Hematopoietic multipotent progenitor cell treated with erythropoietin and hydrocortisone succinate and interleukin-3 and kit ligand, for 6 days (in vitro differentiated cells): ENCODE measurements around the gene PLPPR5.
"Not testable (repeated sequence)": the region's sequence is repeated elsewhere in the genome, so short reads cannot be mapped to it uniquely, and the experiment has no call there.

Source experiments
- DNase-seq: peaks from one replicate; pipeline ENCODE4 v3.0.0-alpha.2; 2015

Gene PLPPR5, protein sequence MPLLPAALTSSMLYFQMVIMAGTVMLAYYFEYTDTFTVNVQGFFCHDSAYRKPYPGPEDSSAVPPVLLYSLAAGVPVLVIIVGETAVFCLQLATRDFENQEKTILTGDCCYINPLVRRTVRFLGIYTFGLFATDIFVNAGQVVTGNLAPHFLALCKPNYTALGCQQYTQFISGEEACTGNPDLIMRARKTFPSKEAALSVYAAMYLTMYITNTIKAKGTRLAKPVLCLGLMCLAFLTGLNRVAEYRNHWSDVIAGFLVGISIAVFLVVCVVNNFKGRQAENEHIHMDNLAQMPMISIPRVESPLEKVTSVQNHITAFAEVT

DNA sequence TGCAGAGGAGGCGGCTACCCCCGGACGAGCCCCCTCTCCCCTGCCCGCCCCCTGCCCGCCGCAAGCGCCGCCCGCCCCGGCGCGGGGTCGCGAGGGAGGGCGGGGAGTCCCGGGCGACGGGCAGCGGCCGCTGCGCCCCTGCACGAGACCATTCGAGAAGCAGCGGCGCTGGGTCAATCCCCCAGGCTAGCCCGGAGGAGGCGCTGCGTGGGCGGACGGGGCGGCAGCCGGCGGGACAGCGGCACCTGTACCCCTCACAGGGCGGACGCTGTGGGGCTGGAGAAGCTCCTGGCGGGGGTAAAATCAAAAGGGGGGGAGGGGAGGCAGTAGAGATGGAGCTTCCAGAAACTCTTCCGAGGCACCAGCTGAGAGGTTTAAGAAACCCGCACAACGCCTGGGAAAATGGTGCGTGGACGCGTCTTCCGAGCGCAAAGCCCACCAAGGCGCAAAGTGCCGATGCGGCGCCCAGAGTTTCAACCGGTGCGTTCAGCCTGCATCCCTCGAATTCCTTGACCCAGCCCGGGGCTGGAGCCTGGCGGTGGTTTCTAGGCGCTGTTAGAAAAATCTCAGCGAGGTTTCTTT is at the start of gene PLPPR5:
Gene PLPPR5 (minus strand): TSS at position 1 of the 582 bp plus-strand sequence. CDS start 190 bp downstream, outside the sequence.
- DNase-seq = no peak

DNA sequence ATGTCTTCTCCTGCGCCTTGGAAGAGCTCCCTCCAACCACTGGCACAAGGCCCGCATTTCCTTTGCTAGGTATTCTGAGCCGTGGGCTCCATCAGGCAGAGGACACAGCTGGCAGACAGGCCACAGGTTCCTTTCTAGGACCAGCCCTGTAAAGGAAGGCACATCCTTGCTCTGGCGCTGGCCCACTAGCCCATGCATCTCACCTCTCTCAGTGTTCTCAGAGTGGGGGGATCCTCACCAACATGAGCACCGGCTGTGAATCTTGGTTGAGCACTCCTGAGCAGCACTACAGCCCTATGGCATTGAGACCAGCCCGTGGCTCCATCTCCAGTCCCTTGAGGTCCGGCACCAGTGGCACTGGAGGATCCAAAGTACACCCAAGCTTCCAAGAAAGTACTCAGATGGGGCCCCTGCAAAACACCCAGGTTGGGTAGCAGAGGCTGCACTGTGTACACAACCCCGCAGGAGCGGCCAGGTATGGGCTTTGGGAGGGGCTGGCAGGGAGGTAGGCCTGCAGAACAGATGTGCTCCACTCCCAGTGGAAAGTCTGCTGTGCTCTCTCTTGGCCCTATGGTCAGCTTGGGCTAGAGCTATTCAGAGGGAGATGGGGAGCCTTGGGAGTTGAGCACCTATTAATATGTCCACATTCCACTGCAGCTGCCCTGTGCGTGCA is 47.1 kb upstream of the PLPPR5 start:
- no peak for DNase-seq

DNA sequence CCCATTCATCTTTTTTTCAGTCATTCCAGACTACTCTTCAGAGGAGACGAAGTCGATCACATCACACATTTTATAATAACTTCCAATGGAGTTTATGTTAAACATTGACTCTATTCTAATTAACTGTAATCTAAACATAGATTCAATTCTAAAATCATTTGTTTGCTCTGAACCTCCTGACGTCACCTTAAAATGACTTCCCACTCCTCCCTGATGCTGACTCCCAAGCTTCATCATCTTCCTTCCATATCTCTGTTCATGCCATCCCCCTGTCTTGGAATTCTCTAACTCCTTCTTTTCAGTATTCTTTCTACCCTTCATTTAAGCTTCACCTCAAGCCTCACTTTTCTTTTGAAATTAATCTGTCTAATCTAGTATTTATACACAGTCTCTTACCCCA is 45.1 kb upstream of the PLPPR5 start:
- DNase-seq = no peak

DNA sequence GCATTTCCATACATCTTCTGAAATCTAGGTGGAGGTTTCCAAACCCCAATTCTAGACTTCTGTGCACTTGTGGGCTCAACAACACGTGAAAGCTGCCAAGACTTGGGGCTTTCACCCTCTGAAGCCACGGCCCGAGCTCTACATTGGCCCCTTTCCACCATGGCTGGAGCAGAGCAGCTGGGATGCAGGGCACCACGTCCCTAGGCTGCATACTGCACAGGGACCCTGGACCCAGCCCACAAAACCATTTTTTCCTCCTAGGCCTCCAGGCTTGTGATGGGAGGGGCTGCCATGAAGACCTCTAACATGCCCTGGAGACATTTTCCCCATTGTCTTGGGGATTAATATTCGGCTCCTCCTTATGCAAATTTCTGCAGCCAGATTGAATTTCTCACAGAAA is 32.1 kb upstream of the PLPPR5 start:
- DNase-seq = not testable (repeated sequence)

DNA sequence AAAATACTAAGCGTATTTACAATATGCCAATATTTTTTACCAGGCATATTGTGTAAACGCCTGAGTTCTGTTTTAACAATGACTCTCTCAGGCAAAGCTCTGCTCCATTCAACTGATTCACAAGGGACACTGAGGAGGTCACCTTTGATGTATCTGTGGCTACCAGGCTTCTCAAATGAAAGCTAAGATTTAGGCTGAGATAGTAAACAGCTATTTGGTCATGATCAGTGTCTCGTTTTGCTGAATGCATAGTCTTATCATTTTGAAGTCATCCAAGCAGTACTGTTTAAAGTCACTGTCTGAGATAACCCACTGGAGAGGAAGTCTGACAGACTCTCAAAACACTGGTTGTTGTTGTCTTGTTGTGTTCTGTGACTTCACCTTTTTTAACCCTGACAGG is 13.7 kb upstream of the PLPPR5 start:
- DNase-seq = no peak

DNA sequence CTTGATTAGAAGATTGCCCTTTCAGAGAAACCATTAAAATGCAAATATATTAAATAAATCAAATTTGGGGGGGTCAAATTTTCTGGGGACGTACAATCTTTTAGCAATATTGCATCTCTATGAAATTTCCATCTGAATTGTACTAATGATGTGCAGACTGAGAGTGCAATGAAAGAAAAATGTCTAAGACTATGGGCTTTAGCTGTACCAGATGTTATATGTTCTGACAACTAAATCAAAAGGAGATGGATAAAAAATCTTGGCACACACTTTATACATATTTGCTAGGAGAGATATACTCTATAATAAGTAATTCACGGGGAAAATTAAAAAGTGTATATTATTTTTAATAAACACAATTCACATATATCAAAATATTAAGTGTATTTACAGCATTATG is 13.0 kb upstream of the PLPPR5 start:
- no peak for DNase-seq

DNA sequence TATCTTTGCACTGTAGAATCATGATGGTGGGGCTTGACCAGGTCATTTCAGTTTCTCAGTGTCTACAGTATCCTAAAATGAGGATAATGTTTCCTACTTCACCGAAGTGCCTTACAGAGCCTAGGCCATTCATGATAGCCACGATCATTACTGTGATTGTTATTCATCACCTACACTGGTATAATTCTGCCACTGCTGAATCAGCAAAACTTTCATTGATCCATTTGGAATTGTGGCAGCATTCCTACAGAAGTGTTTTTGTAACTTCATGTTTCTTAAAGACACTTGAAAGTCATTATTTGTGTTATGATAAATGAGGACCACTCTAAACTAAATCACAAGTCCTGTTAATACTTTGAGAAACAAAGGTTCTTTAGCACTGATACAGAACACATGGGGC is 6.0 kb upstream of the PLPPR5 start:
- DNase-seq = no peak

DNA sequence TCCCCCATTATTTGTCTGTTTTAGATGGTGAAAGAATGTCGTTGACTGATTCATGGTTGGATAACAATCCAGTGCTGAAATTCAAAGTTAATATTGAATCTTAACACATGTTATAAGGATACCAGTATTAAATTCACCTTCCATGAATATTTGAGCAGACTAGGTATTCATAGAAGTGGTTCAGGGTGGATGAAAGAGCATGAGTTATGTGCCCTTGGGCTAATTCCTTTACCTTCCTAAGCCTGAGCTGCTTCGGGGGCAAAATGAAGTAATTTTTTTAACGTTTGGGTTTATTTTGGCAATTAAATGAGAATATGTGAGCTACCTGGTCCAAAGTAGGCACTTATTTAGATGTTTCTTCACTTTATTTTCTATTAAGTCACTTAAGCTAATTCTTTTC is 2.7 kb upstream of the PLPPR5 start:
- DNase-seq = no peak

DNA sequence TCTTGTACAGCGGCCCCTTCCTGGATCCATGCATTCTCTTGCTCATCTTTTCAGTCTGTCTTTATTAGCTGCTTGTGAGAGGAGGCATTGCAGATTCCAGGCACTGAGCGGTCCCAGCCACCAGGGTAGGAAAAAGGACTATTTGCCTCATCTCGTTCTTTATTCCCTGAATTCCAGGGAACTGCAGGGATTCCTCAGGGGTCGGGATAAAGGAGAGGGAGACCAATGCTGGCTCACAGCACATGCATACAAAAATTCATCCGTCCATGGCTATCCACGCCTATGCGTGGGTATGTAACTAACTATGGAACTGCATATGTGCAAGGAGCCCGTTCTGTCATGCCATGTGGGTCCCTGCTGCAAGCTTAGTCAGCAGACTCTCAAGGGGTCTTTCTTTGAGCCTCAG is 879 bp upstream of the PLPPR5 start:
- DNase-seq = no peak

DNA sequence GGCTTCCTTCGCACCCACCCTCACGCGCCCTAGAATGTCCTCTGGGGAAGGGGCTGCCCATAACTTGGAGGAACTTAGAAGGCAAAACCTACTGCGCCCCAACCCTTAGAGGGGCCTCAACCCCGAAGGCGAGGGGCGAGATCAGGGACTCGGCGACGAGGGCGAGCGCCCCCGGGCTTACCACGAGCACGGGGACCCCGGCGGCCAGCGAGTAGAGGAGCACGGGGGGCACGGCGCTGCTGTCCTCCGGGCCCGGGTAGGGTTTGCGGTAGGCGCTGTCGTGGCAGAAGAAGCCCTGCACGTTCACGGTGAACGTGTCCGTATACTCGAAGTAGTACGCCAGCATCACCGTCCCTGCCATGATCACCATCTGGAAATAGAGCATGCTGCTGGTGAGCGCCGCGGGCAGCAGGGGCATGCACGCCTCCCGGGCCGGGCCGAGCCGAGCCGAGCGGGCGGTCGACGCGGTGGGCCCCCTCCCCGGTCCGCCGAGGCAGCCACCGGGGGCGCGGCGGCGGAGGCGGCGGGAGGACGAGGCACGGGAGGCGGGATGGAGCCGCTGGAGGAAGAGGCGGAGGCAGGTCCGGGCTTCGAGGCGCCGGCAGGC is 304 bp downstream of the PLPPR5 start:
- DNase-seq = peak; percentile 7

DNA sequence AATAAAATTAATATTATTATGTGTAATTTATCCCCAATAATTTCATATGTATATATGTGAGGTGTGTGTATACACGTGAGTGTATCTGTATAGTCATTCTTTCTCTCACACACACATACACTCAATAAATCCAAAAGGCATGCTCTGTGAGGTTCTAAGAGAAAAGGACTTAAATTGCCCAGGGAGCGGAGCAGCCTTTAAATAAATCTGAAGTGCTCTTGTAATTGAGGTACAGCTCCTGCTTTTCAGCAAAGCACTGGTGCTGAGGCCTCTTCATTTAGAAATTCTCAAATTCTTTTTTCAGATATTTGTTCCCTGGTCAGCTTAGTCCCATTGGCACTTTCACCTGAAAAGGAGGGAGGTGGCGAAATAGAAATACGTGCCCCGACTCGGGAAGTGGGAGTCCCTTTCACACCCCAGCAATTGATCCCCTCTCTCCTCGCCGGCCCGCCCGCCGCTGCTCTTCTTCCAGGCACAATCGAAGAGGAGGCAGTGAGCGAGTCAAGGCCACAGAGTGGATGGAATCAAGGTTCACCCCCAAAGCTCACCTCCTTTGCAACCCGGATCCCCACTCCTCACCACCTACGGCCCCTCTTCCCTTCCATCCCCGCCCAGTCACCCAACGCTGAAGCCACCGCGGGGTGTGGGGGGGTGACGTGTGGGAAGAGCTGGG is 944 bp downstream of the PLPPR5 start:
- no peak for DNase-seq

DNA sequence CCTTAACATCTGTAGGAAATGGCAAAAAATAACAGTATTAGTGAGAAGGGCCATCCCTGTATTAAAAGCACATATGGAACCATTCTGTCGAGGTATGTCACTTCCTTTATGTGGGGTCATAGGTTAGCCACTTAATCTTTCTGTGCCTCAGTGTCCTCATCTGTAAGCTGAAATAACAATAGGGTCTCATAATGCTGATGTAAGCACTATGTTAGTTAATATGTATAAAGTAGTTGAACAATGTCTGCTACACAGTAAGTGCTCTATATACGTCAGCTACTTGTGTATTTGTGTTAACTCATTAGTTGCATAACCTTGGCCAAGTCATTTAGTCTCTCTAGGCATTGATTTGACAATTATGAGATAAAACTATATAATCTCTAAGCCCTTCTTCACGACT is 11.8 kb downstream of the PLPPR5 start:
- DNase-seq = no peak

DNA sequence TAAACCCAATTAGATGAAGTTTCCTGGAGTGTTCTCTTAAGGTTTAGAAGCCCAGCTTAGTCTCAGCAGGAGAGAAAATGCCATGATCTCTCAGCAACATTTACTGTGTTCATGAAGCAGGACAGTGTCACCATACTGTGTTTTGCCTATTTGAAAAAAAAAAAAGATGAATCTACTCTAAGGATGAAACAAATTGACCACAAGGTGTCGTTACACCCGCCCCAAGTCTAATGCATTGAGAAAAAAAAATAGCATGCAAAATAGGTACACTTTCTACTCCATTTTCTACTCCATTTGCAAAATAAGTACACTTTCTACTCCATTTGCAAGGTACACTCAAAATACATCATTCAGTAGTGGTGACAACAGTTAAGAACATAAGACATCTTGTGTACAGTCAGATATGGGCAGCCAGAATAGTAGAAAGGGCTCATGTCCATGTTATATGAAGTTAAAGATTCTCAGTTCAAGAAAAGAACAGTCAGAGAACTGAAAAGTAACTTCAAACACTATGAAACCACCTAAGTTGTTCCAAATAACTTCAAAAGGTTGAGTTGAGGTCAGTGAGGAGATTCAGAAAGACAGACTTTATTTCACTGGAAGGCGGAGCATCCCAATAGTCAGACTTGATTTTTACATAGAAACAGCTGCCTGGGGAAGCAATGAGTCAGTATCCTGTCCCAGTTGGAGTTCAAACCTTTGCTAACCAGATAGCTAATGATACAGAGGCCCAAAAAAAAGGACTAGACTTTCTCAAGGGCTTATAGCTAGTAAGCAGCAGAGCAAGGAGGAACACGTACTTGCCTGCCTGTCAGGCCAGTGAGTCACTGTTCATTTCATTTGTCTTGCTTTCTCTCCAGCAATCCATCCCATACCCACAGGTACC is 13.3 kb downstream of the PLPPR5 start:
- no peak for DNase-seq

DNA sequence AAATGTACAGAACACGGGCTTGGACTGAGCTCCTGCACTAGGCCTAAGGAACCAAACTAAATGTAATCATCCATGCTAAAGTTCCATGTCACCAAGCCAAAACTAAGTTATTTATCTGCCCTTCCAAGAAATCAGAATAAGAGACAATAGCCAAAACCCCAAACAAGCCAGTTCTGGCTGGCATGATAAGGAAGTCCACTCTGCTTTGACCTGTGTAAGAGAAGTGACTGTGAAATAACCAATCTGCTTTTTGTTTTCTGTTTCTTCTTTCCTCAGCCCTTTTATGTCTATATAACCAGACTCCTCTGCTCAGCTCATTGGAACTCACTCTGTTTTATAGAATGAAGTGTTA is 15.1 kb downstream of the PLPPR5 start:
- no peak for DNase-seq

DNA sequence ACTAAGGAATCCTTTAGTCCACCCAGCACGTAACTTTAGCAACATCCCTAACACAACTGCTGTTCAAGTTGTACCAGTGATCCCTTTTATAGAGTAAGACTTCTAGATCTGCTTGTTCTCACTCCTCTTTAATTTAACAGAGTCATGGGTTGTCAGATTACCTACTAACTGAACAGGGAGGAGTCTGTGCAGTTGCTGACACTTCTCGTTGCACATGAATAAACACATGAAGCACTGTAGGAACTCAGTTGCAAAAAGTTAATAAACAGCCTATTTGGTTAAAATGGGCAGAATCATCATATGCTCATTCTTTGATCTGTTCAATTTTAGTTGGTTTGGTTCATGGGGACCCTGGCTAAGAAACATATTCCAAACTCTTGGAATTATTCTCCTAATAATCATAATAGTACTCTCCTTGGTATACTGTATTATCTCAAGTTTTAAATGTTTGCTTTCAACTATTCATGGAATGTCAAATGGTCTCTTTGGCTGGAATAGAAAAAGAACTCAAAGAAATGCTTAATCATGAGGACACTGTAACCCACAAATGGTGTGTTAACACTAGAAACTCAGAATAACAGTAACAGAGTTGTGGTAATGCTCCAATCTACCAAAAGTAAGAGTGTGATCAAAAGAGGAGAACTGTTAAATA is 15.6 kb downstream of the PLPPR5 start:
- no peak for DNase-seq

DNA sequence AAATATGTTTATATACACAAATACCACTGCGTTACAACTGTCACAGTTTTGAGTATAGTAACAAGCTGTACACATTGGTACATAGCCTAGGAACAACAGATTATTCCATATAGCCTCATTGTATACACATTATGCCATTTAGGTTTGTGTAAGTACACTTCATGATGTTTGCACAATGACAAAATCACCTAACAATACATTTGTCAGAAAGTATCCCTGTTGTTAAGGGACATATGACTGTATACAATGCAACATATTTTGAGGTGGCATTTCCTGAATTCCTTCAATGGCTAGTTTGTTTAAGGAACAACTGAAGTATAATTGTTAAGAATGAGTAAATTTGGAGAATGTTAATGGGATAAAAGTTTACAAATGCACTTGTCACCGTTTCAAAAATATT is 19.0 kb downstream of the PLPPR5 start:
- no peak for DNase-seq

DNA sequence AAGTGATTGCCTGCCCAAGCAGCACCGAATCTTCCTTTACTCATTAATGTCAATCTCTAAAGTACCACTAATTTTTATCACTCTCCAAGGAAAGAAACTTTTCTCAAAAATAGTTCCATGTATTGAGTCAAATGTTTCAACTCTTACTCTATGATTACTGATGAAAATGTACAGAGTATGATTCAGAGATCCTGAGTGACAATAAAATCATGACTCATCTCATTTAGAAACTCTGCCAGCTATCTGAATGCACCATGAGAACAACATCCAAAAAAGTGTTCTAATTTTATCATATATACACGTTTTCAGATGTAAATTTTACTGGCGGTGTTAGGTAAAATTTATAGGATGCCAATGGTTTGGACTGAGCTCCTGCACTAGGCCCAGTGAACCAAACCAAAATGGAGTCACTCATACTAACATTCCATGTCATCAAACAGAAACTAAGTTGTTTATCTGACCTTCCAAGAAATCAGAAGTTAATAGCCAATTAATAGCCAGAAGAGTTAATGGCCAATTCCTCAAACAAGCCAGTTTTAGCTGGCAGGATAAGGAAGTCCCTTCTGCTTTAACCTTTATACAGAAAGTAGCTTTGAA is 22.6 kb downstream of the PLPPR5 start:
- no peak for DNase-seq

DNA sequence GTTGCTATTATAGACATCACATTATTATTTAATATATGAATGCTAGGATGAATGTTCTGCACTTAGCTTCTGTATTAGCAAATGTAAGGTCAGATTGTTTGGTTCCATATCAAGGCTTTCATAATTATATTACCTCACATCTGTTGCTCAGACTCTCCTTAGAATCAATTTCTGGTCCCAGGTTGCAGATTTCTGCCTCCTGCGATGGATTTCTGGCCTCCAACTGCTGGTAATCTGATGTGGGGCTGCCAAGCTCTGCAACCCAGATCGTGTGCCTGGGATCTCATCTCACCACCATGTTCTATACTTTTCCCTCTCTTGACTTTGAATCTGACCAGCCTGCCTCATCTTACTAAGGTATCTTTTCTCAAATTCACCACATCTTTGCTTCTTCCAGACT is 25.2 kb downstream of the PLPPR5 start:
- no peak for DNase-seq

DNA sequence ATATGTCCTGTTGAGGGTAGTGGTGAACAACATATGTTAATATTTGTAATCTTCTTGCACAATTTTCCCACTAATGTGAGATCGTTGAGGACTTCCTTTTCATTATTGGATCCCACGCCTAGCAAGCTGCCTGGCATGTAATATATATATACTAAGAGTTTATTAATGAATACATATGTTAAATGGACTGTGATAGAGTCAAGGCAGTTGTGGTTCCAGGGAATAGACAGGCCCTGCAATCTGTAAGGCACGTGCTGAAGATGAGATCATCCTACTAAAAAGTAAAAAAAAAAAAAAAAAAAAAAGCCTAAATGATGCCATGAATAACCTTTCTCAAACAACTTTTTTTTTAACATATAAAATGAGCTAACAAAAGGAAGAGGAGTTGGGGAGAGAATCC is 28.9 kb downstream of the PLPPR5 start:
- DNase-seq = no peak

DNA sequence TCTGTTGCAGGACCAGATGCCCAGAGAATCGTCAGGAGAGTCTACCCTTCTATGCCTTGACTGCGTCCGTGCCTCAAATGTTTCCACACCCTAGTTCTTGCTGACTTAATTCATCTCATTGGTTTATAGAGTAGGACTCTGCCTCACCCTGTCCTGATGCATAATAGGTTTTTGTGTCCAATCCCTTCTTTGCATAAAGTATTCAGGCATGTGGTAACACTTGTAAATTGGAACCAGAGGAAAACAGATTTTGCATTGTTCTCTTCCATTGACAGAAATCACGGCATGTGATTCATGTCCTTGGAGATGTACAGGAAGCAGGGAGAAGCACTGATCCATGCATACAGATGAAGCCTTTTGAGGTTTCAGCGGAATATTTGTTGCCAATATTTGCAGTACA is 29.5 kb downstream of the PLPPR5 start:
- DNase-seq = no peak

DNA sequence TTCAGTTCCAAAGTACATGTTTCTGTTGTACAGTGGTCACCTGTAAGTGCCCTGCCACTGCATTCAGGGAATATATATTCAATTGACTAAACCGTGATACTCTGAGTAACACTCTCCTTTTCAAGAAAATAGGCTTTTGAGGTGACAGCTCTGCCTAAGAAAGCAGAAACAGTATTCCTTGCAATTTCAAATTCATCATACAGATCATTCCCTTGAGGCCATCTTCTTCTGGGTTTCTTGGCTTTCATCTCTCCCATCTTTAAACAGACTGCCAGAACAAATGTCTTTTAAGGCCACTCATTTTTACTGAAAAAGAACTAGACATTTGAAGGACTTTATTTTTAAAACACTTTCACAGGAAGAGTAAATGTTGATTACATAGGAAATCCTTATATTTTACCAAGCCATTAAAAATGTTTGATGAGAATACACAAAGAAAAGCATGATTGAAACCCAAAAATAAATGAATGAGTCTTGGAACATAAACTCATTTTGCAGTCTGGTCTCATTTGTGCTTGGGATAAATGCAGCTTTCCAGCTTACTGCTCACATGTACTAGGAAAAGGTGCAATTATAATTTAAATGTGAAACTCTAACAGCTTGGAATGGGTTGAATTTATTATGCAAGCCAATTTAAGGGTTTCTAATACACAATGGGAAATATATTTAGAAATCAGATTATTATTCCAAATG is 34.7 kb downstream of the PLPPR5 start:
- no peak for DNase-seq
